ENCODE measurements around the gene PPP2R5E.

DNA sequence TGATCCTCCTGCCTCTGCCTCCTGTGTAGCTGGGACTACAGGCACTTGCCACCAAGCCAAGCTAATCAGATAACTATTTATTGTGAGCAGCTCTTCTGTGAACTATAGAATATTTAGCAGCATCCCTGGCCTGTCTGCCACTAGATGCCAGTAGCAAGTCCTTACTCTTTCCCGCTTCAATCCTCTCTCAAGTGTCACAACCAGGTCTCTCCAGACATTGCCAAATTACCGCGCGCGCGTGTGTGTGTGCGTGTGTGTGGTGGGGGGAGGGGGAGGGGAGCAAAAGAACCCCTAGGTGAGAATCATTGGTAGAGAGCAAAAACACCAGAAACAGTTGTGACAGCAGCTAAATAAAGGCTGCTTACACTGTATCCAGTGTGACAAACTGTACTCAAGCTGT is 49.9 kb downstream of the PPP2R5E start:
- TF ChIP-seq POLR2A (IDR thresholded peaks at IDR 0.05; ENCODE audit: borderline replicate concordance, extremely low read depth, insufficient read depth, insufficient read length) (no peak), FOSL1 (IDR thresholded peaks at IDR 0.05; ENCODE audit: low read depth) (no peak), SRF (IDR thresholded peaks at IDR 0.05; ENCODE audit: low read depth) (no peak), POLR2AphosphoS5 (IDR thresholded peaks at IDR 0.05; ENCODE audit: low read depth, low read length) (no peak), SIN3A (IDR thresholded peaks at IDR 0.05; ENCODE audit: low read depth) (no peak)
- TF ChIP-seq, protein P1, sequence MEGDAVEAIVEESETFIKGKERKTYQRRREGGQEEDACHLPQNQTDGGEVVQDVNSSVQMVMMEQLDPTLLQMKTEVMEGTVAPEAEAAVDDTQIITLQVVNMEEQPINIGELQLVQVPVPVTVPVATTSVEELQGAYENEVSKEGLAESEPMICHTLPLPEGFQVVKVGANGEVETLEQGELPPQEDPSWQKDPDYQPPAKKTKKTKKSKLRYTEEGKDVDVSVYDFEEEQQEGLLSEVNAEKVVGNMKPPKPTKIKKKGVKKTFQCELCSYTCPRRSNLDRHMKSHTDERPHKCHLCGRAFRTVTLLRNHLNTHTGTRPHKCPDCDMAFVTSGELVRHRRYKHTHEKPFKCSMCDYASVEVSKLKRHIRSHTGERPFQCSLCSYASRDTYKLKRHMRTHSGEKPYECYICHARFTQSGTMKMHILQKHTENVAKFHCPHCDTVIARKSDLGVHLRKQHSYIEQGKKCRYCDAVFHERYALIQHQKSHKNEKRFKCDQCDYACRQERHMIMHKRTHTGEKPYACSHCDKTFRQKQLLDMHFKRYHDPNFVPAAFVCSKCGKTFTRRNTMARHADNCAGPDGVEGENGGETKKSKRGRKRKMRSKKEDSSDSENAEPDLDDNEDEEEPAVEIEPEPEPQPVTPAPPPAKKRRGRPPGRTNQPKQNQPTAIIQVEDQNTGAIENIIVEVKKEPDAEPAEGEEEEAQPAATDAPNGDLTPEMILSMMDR (IDR thresholded peaks at IDR 0.05 in 2 of 3, conservative IDR thresholded peaks at IDR 0.05 in 1 of 3; ENCODE audit: borderline replicate concordance in 1 of 3, insufficient read depth in 1 of 3, low read depth in 2 of 3, low read length in 2 of 3): peak in 2 of 3 experiments; percentile 25 to 26; a peak in 1 of 6 replicates
